Left ventricle myocardium inferior (tissue), 1 donor: ENCODE results near the gene RALBP1. TPM values are rescaled to one million over a fixed set of nuclear protein-coding genes. Genes with fewer than 3 reads are reported as not detected.

ENCODE experiments used
- DNase-seq: peaks from one replicate; pipeline ENCODE4 v3.0.0-alpha.2; 2020
- H3K27ac ChIP-seq: fragments of 200-600 bp; replicated peaks from 2 replicates; pipeline ENCODE4 v1.8.0; 2021
- H3K27me3 ChIP-seq: fragments of 200-600 bp; 2 replicates; pipeline ENCODE4 v1.8.0; 2021; ENCODE audit warnings: low read depth
- H3K36me3 ChIP-seq: fragments of 200-600 bp; 2 replicates; pipeline ENCODE4 v1.8.0; 2021
- H3K4me1 ChIP-seq: fragments of 200-600 bp; 2 replicates; pipeline ENCODE4 v1.8.0; 2021
- H3K4me3 ChIP-seq: fragments of 200-600 bp; 2 replicates; pipeline ENCODE4 v1.8.0; 2021; ENCODE audit warnings: mild to moderate bottlenecking, moderate library complexity
- H3K9me3 ChIP-seq: fragments of 200-600 bp; replicated peaks from 2 replicates; pipeline ENCODE4 v1.8.0; 2021
- CTCF ChIP-seq: fragments of 200-600 bp; IDR thresholded peaks from 2 replicates; pipeline ENCODE4 v1.8.0; 2021; ENCODE audit warnings: antibody characterized with exemption, mild to moderate bottlenecking, borderline replicate concordance
- intact Hi-C: fragments of 100-400 bp; cut with micrococcal nuclease; formaldehyde crosslinking; loops from one replicate; pipeline ENCODE4 v1.11.0; 2022
- total RNA-seq: library from RNA; stranded (reverse); fragmentation: NEBNext Ultra II Directional; extraction: Animal tissue kit (Norgen Biotek cat#: 25700); gene quantifications from one replicate; pipeline ENCODE4 v1.2.1, GENCODE V29; 2021
- donor health status: DM: no; HTN: yes; CAD: no; lungs with severe emphysema.

The RALBP1 gene
- total RNA-seq, 1 donor from 2014 or later, result 46.2 TPM

- H3K9me3 ChIP-seq, result peaks cover 11% of the 10 kb centered on the region
- no peak overlapping the region for H3K27ac ChIP-seq
- peaks cover 68% of the 10 kb centered on the region for H3K36me3 ChIP-seq
- no peaks in the 10 kb centered on the region for H3K27me3 ChIP-seq
- TF ChIP-seq CTCF, result no peak
- DNase-seq, result no peak
- intact Hi-C loops, result no loop called here
- no peak overlapping the region for H3K4me3 ChIP-seq
- H3K4me1 ChIP-seq, result peaks cover 6% of the 10 kb centered on the region
Observed at GRCh38 chr18:9578306-9578705, 103.0 kb downstream of the RALBP1 start.

- TF ChIP-seq CTCF, result no peak
- Histone ChIP-seq H3K9me3 (peaks cover 11% of the 10 kb centered on the region), H3K27ac (no peak overlapping the region), H3K36me3 (peaks cover 78% of the 10 kb centered on the region), H3K4me1 (peaks cover 14% of the 10 kb centered on the region), H3K27me3 (no peaks in the 10 kb centered on the region), H3K4me3 (no peak overlapping the region)
- intact Hi-C loops, result no loop called here
- DNase-seq, result no peak
Observed at GRCh38 chr18:9581667-9582066, 106.4 kb downstream of the RALBP1 start.

- TF ChIP-seq CTCF, result no peak
- Histone ChIP-seq H3K27ac (peak overlapping the region; percentile 59), H3K4me3 (no peak overlapping the region), H3K36me3 (peaks cover 74% of the 10 kb centered on the region), H3K4me1 (peaks cover 32% of the 10 kb centered on the region), H3K27me3 (no peaks in the 10 kb centered on the region), H3K9me3 (peaks cover 8% of the 10 kb centered on the region)
- DNase-seq, result no peak
- intact Hi-C loops, result no loop called here
Observed at GRCh38 chr18:9586814-9587213, 111.5 kb downstream of the RALBP1 start.

Other genes starting within 250 kb of the RALBP1 start
- 12.1 TPM for gene TWSG1, start 140.7 kb upstream of the RALBP1 start, total RNA-seq
- 53.5 TPM for gene PPP4R1, start 139.0 kb downstream of the RALBP1 start, total RNA-seq
- gene RAB31, start 232.8 kb downstream of the RALBP1 start, total RNA-seq, result 12.0 TPM